Stimulated activated CD4-positive, alpha-beta T cell treated with anti-CD3 and anti-CD28 coated beads, Interleukin-15, amount 100 ng/mL, for 24 hours (primary cell): ENCODE data around the gene ADPRS.
A peak's percentile ranks its signal among the peaks of the same experiment; 100 is the strongest.

ENCODE experiments used
- DNase-seq: peaks from one replicate; pipeline ENCODE4 v3.0.0-alpha.2; 2020

ADPRS gene

GRCh38 chr1:36111151-36111550 lies 22.5 kb downstream of the ADPRS start:
- no peak for DNase-seq

GRCh38 chr1:36112823-36113222 lies 24.1 kb downstream of the ADPRS start:
- no peak for DNase-seq

DNA sequence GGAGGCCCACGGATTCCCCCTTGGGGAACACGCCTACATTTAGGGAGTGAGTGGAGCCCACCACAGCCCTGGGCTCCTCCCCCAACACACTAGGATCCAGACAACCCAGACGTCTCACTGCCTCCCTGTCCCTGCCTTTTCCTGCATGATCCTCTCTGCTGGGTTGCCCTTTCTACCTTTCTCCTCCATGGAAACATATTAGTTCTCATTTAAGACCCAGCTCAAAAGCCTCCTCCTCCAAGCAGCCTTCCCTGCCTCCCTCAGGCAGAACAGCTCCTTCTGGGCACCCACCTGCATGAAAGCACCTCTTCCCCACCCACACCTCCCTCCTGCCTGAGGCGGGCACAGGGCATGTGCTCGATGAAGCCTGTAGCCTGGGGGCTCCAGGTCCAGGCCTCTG lies 25.7 kb downstream of the ADPRS start:
- DNase-seq: no peak

DNA sequence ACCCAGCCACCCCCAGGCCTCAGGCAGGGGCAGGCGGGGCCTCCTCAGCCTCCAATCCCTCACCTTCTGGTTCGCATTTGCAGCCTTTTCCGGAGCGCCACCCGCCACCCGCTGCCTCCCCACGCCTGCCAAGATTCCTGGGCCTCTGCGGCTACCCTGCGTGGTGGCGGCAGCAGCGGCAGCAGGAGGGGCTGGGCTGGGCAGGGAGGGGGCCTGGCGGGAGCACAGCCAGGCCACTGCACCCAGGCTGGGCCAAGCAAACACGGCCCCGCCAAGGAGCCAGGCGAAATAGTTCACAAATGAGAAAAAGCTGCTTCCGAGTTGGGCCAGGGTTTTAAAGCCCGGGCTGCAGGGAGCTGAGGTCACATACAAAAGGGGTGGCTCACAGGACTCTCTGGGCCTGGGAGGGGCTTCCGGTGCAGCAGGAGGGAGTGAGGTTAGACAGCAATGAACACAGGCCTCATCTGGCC lies 26.5 kb downstream of the ADPRS start:
- DNase-seq: no peak

GRCh38 chr1:36115931-36116330 lies 27.2 kb downstream of the ADPRS start:
- DNase-seq: no peak

- no peak for DNase-seq
Observed at GRCh38 chr1:36116901-36117300, 28.2 kb downstream of the ADPRS start.

GRCh38 chr1:36118447-36119204 lies 29.9 kb downstream of the ADPRS start:
- no peak for DNase-seq

- DNase-seq: no peak
Observed at GRCh38 chr1:36119456-36119855, 30.8 kb downstream of the ADPRS start.

GRCh38 chr1:36122062-36123030 lies 33.7 kb downstream of the ADPRS start:
- no peak for DNase-seq

DNA sequence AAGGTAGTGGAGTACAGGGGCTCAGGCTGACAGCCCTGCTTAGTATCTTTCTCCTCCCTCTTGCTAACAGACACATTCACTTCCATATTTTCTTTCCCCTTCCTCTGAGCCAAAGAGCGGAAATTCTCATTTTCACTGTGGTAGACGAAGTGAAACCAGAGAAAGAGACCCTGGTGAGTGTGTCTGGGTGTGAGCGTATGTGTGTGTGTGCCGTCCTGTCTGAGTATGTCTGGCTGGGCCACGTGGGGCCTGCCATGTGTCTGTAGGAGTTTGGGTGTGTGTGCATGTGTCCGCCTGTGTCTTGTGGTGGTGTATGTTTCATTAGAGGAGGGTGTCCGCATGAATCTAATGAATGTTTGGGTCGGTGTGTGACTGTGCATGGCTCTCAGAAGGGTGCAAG lies 34.7 kb downstream of the ADPRS start:
- DNase-seq: peak; percentile 33

DNA sequence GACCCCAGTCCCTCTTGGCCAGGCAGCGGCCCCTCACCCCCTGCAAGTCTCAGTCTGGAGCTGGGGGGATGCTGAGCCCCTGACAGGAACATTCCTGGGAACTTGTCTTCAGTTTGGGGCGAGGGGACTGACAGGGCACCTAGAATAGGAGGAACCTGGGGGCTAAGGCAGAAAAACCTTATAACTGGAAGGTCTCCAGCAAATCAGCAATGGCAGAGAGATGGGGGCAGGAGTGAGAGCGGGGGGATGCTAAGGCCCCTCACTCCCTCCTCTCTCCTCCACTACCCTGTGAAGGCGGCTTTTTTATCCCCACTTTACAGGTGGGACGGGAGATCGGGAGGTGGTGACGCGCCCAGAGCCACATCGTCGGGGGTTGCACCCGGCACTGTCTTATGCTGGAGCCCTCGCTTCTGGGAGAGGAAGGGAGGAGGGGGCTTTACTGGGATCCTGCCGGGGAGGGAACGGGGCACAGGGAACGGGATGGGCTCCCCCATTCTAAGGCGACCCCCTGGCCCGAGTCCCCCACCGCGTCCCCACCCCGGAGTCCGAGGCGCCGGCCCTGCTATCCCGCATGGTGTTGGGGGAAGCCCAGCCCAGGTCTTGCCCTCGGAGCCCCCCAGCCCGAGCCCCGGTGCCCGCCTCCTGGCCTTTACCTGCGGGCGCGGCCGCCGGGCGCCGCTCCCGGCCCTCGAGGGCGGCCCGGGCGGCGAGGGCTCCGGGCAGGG lies 35.9 kb downstream of the ADPRS start:
- no peak for DNase-seq

GRCh38 chr1:36125129-36125991 lies 36.7 kb downstream of the ADPRS start, which contains the start of gene COL8A2:
Gene COL8A2 (minus strand): TSS chr1:36125222. CDS start chr1:36100242, 24,980 bp downstream.
- DNase-seq: no peak

GRCh38 chr1:36126005-36126716 lies 37.5 kb downstream of the ADPRS start:
- no peak for DNase-seq

- no peak for DNase-seq
Observed at GRCh38 chr1:36126797-36127500, 38.3 kb downstream of the ADPRS start.

- no peak for DNase-seq
Observed at GRCh38 chr1:36128126-36128904, 39.6 kb downstream of the ADPRS start.

DNA sequence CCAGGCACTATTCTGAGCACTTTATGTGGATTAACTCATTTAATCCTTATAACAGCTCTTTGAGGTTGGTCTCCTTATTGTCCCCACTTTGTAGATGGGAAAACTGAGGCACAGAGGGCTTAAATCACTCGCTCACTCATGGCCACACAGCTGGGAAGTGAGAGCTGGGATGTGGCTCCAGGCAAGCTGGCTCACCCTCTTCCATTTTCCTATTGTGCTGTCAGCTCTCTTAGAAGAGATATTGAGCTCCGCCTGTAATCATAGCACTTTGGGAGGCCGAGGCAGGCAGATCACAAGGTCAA lies 40.2 kb downstream of the ADPRS start:
- DNase-seq: no peak

GRCh38 chr1:36132029-36132428 lies 43.3 kb downstream of the ADPRS start:
- DNase-seq: no peak

- DNase-seq: no peak
Observed at GRCh38 chr1:36133484-36133883, 44.8 kb downstream of the ADPRS start.

GRCh38 chr1:36134031-36134430 lies 45.3 kb downstream of the ADPRS start:
- DNase-seq: no peak
